ENCODE results near the gene EMC8.

The EMC8 gene

GRCh38 chr16:85729452-85730185, 69.7 kb downstream of the EMC8 start:
- no peak for DNase-seq (ENCODE audit: low read depth)

GRCh38 chr16:85728879-85729278, 70.5 kb downstream of the EMC8 start:
- no peak for DNase-seq (ENCODE audit: low read depth)
